Measurements from ENCODE around the gene MYCBPAP. TPM values are rescaled to one million over a fixed set of nuclear protein-coding genes. Genes with fewer than 3 reads are reported as not detected.

The MYCBPAP gene
- polyA plus RNA-seq, 2 donors = 0.05 to 0.22 TPM

DNA sequence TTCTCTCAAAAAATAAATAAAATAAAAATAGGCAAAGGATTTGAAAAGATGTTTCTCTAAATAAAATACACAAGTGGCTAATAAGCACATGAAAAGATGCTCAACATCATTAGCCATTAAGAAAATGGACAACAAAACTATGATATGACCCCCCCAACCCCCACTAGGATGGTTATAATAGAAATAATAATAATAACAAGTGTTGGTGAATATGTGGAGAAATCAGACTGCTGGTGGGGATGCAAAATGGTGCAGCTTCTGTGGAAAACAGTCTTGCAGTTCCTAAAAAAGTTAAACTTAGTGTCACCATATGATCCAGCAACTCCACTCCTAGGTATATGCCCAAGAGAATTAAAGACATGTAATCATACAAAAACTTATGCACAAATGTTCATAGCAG is 9.0 kb upstream of the MYCBPAP start:
- H3K4me3 ChIP-seq (ENCODE audit: low read depth in 1 of 2, low read length in 2 of 2) = no peak overlapping the region
- H3K27ac ChIP-seq (ENCODE audit: low read depth in 2 of 2, low read length in 1 of 2) = no peak overlapping the region
- H3K27me3 ChIP-seq (ENCODE audit: control insufficient read depth in 1 of 2, insufficient read depth in 2 of 2, low read length in 2 of 2) = no peaks in the 10 kb centered on the region
- H3K36me3 ChIP-seq (ENCODE audit: control insufficient read depth in 2 of 2, insufficient read depth in 2 of 2, low read length in 1 of 2) = no peaks in the 10 kb centered on the region
- no peaks in the 10 kb centered on the region for H3K9me3 ChIP-seq (ENCODE audit: control insufficient read depth in 2 of 2, insufficient read depth in 1 of 2, low read depth in 1 of 2, low read length in 1 of 2)
- no peaks in the 10 kb centered on the region for H3K4me1 ChIP-seq (ENCODE audit: control insufficient read depth in 2 of 2, insufficient read depth in 2 of 2, low read length in 1 of 2)

DNA sequence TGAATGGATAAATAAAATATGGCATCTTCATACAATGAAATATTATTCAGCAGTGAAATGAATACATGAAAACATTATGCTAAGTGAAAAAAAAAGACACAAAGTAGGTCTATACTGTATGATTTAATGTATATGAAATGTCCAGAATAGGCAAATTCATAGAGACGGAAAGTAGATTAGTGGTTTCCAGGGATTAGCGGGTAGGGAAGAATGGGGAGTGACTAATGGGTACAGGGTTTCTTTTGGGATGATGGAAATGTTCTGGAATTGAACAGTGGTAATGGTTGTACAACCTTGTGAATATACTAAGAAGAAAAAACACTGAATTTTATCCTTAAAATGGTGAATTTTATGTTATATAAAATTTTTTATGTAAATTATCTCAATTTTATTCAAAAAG is 8.5 kb upstream of the MYCBPAP start:
- H3K9me3 ChIP-seq (ENCODE audit: control insufficient read depth in 2 of 2, insufficient read depth in 1 of 2, low read depth in 1 of 2, low read length in 1 of 2) = no peaks in the 10 kb centered on the region
- no peaks in the 10 kb centered on the region for H3K4me1 ChIP-seq (ENCODE audit: control insufficient read depth in 2 of 2, insufficient read depth in 2 of 2, low read length in 1 of 2)
- no peak overlapping the region for H3K4me3 ChIP-seq (ENCODE audit: low read depth in 1 of 2, low read length in 2 of 2)
- H3K36me3 ChIP-seq (ENCODE audit: control insufficient read depth in 2 of 2, insufficient read depth in 2 of 2, low read length in 1 of 2) = no peaks in the 10 kb centered on the region
- 97 to 98% methylated on average over 2 of the region's 2 CpGs for WGBS, 2 donors
- no peaks in the 10 kb centered on the region for H3K27me3 ChIP-seq (ENCODE audit: control insufficient read depth in 1 of 2, insufficient read depth in 2 of 2, low read length in 2 of 2)
- no peak overlapping the region for H3K27ac ChIP-seq (ENCODE audit: low read depth in 2 of 2, low read length in 1 of 2)

DNA sequence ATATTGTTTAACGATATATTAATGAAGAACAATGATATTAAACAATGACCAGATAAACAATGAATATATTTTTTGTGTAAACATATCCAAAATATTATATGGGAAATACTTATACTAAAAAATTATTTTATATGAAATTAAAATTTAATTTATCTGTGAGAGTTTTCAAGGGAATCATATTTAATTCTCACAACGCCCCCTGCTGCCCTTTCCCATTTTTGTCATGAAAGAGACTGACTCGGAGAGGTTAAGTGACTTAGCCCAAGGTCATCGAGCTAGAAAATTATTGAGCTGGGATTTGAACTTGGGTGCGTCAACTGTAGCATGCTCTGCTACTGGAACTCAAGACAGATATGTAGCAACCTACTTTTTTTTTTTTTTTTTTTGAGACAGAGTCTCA is 7.2 kb upstream of the MYCBPAP start:
- 29 to 37% methylated on average over 5 of the region's 5 CpGs for WGBS, 2 donors
- H3K36me3 ChIP-seq (ENCODE audit: control insufficient read depth in 2 of 2, insufficient read depth in 2 of 2, low read length in 1 of 2) = no peaks in the 10 kb centered on the region
- H3K27me3 ChIP-seq (ENCODE audit: control insufficient read depth in 1 of 2, insufficient read depth in 2 of 2, low read length in 2 of 2) = no peaks in the 10 kb centered on the region
- H3K4me1 ChIP-seq (ENCODE audit: control insufficient read depth in 2 of 2, insufficient read depth in 2 of 2, low read length in 1 of 2) = peaks cover 0 to 3% of the 10 kb centered on the region in 2 donors
- no peak overlapping the region for H3K4me3 ChIP-seq (ENCODE audit: low read depth in 1 of 2, low read length in 2 of 2)
- H3K9me3 ChIP-seq (ENCODE audit: control insufficient read depth in 2 of 2, insufficient read depth in 1 of 2, low read depth in 1 of 2, low read length in 1 of 2) = no peaks in the 10 kb centered on the region
- no peak overlapping the region for H3K27ac ChIP-seq (ENCODE audit: low read depth in 2 of 2, low read length in 1 of 2)

DNA sequence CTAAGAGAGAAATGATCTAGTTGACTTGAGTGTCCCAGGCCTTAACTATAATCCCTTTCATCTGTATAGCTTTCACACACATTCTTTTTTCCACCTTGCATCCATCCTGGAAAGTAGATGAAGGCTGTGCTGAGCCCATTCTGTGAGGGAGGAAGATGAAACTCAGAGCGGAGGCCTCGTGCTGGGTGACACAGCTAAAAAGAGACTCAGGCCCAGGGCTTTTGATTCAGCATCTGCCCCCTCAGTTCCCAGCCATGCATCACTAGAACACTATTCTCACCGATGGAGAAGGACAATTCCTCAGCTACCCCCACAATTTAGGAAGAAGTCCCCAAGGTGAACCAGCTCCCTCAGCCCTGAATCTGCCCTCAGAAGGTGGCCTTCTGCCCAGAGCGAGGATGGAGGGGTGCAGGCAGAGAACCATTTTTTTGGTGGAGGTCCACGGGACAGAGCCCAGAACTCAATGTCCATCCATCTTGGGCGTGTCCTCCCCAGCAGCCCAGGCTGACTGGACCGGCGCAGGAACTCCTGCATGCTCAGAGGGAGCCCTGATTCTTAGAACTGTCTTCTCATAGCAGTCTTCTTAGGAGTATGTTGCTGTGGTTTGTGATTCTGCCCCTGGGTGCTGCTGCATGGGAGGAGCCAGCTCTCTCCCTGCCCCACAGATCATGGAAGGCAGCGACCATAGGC is 5.8 kb upstream of the MYCBPAP start:
- Histone ChIP-seq H3K4me3 (ENCODE audit: low read depth in 1 of 2, low read length in 2 of 2) (no peak overlapping the region), H3K27me3 (ENCODE audit: control insufficient read depth in 1 of 2, insufficient read depth in 2 of 2, low read length in 2 of 2) (no peaks in the 10 kb centered on the region), H3K27ac (ENCODE audit: low read depth in 2 of 2, low read length in 1 of 2) (no peak overlapping the region), H3K4me1 (ENCODE audit: control insufficient read depth in 2 of 2, insufficient read depth in 2 of 2, low read length in 1 of 2) (peaks cover 0 to 3% of the 10 kb centered on the region in 2 donors), H3K9me3 (ENCODE audit: control insufficient read depth in 2 of 2, insufficient read depth in 1 of 2, low read depth in 1 of 2, low read length in 1 of 2) (no peaks in the 10 kb centered on the region), H3K36me3 (ENCODE audit: control insufficient read depth in 2 of 2, insufficient read depth in 2 of 2, low read length in 1 of 2) (no peaks in the 10 kb centered on the region)
- 83 to 88% methylated on average over 9 of the region's 9 CpGs for WGBS, 2 donors

DNA sequence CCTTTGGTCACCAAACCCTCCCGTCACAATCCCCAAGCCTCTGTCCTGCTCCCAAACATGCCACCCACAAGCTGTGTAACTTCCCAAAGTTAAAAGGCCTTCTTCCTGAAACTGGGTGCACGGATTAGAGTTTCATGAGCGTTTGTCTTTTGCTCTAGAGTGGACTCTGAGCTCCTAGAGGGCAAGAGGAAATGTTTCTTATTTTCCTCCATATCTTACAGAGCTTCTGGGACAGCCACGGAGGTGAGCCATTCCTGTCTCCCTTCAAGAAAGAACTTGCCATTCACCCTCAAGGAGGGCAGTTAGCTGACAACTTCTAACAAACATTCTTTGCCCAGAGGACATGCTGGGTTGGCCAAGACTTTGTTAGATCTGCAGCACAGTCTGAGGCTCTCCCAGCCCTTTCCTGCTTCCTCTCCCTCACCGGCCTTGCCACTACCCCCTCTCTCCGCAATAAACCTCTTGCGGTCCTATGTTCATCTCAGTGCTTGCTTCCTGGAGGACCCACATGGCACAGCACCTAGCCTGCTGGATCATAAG is 2.6 kb upstream of the MYCBPAP start:
- Histone ChIP-seq H3K36me3 (ENCODE audit: control insufficient read depth in 2 of 2, insufficient read depth in 2 of 2, low read length in 1 of 2) (no peaks in the 10 kb centered on the region), H3K4me1 (ENCODE audit: control insufficient read depth in 2 of 2, insufficient read depth in 2 of 2, low read length in 1 of 2) (peaks cover 0 to 6% of the 10 kb centered on the region in 2 donors), H3K27ac (ENCODE audit: low read depth in 2 of 2, low read length in 1 of 2) (no peak overlapping the region), H3K9me3 (ENCODE audit: control insufficient read depth in 2 of 2, insufficient read depth in 1 of 2, low read depth in 1 of 2, low read length in 1 of 2) (no peaks in the 10 kb centered on the region), H3K27me3 (ENCODE audit: control insufficient read depth in 1 of 2, insufficient read depth in 2 of 2, low read length in 2 of 2) (no peaks in the 10 kb centered on the region), H3K4me3 (ENCODE audit: low read depth in 1 of 2, low read length in 2 of 2) (no peak overlapping the region)
- WGBS, 2 donors = 40 to 45% methylated on average over 7 of the region's 7 CpGs

DNA sequence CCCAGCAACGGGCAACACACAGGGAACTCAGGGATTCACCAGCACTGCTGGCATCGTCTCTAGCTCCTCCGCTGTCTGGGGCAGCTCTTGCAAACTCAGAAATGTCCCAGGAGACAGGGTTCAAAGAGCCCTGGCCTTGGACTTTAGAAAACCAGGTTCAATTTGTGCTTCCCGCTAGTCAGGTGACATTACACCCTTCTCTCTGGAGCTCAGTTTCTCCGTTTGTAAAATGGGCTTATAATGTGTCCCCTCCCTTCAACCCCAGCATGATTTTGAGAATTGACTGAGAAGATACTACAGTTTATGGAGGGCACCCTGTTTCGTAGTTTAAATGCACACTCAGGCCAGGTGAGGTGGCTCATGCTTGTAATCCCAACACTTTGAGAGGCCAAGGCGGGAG is 1.9 kb upstream of the MYCBPAP start:
- Histone ChIP-seq H3K27ac (ENCODE audit: low read depth in 2 of 2, low read length in 1 of 2) (no peak overlapping the region), H3K27me3 (ENCODE audit: control insufficient read depth in 1 of 2, insufficient read depth in 2 of 2, low read length in 2 of 2) (no peaks in the 10 kb centered on the region), H3K4me3 (ENCODE audit: low read depth in 1 of 2, low read length in 2 of 2) (no peak overlapping the region), H3K4me1 (ENCODE audit: control insufficient read depth in 2 of 2, insufficient read depth in 2 of 2, low read length in 1 of 2) (peaks cover 0 to 6% of the 10 kb centered on the region in 2 donors), H3K36me3 (ENCODE audit: control insufficient read depth in 2 of 2, insufficient read depth in 2 of 2, low read length in 1 of 2) (no peaks in the 10 kb centered on the region), H3K9me3 (ENCODE audit: control insufficient read depth in 2 of 2, insufficient read depth in 1 of 2, low read depth in 1 of 2, low read length in 1 of 2) (no peaks in the 10 kb centered on the region)
- WGBS, 2 donors = 76% methylated on average over 7 of the region's 7 CpGs

DNA sequence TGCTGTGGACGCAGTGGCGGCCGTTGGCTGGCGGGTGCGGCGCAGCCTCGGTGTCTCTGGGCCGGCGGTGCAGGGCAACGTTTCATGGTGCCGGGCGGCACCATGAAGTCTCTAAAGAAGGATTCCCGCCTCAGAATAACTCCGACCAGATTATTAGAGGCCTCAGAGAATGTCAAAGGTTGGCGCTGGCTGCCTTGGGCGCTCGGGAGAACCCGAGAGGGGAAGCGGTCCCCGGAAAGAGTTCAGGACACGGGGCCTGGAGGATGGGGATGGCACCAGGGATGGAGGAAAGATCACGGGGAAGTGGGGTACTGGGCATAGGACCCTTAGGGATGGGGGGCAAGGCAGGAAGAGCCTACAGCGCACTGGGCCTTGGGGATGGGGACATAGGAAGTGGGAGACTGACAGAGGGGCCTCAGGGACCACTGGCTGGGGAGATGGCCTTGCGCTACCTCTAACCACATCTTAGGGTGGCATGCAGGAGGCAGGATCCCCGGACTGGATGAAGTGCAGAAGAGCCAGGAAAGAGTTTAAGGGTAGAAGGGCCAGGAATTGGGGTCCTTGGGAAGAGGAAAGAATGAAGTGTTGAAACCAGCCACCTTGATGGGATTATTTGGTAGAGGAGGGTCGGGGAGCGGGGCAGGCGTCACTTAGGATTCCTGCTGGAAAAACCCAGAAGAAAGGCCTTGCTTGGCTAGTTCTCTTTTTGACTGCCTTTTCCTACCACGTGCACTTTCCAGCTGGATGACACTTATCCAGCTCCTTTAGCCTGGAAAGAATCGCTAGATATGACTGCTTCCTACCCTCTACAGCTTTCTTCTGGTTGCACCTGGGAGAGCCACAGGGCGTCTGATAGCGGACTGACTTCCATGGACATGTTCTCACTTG is 578 bp downstream of the MYCBPAP start:
- H3K9me3 ChIP-seq (ENCODE audit: control insufficient read depth in 2 of 2, insufficient read depth in 1 of 2, low read depth in 1 of 2, low read length in 1 of 2) = no peaks in the 10 kb centered on the region
- H3K27ac ChIP-seq (ENCODE audit: low read depth in 2 of 2, low read length in 1 of 2) = peak overlapping the region in 1 of 2 donors; percentile 35
- no peaks in the 10 kb centered on the region for H3K27me3 ChIP-seq (ENCODE audit: control insufficient read depth in 1 of 2, insufficient read depth in 2 of 2, low read length in 2 of 2)
- peak overlapping the region; percentile 53 to 55 for H3K4me3 ChIP-seq (ENCODE audit: low read depth in 1 of 2, low read length in 2 of 2)
- H3K36me3 ChIP-seq (ENCODE audit: control insufficient read depth in 2 of 2, insufficient read depth in 2 of 2, low read length in 1 of 2) = no peaks in the 10 kb centered on the region
- WGBS, 2 donors = 32 to 39% methylated on average over 32 of the region's 32 CpGs
- H3K4me1 ChIP-seq (ENCODE audit: control insufficient read depth in 2 of 2, insufficient read depth in 2 of 2, low read length in 1 of 2) = peaks cover 0 to 6% of the 10 kb centered on the region in 2 donors

DNA sequence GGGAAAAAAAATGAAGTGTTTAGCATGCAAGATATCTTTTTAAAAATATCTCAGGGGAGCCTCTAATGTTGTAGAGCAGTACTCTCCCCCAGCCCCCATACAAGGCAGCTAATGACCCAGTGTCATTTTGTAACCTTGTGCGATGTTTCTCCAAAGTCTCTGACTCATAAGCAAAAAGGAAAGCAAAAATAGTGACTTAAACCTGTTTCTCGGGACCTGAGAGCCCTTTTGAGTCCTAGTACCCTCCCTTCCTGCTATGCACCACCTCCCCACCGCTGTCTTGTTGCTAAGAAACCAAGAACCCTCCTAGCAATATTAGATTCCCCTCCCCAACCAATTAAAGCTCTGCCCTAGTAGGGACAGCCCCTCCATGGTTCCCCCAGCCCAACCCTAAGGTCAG is 2.8 kb downstream of the MYCBPAP start:
- H3K4me1 ChIP-seq (ENCODE audit: control insufficient read depth in 2 of 2, insufficient read depth in 2 of 2, low read length in 1 of 2) = peaks cover 0 to 4% of the 10 kb centered on the region in 2 donors
- H3K27ac ChIP-seq (ENCODE audit: low read depth in 2 of 2, low read length in 1 of 2) = no peak overlapping the region
- H3K9me3 ChIP-seq (ENCODE audit: control insufficient read depth in 2 of 2, insufficient read depth in 1 of 2, low read depth in 1 of 2, low read length in 1 of 2) = no peaks in the 10 kb centered on the region
- H3K36me3 ChIP-seq (ENCODE audit: control insufficient read depth in 2 of 2, insufficient read depth in 2 of 2, low read length in 1 of 2) = no peaks in the 10 kb centered on the region
- H3K4me3 ChIP-seq (ENCODE audit: low read depth in 1 of 2, low read length in 2 of 2) = no peak overlapping the region
- 13 to 18% methylated on average over 3 of the region's 3 CpGs for WGBS, 2 donors
- H3K27me3 ChIP-seq (ENCODE audit: control insufficient read depth in 1 of 2, insufficient read depth in 2 of 2, low read length in 2 of 2) = no peaks in the 10 kb centered on the region

DNA sequence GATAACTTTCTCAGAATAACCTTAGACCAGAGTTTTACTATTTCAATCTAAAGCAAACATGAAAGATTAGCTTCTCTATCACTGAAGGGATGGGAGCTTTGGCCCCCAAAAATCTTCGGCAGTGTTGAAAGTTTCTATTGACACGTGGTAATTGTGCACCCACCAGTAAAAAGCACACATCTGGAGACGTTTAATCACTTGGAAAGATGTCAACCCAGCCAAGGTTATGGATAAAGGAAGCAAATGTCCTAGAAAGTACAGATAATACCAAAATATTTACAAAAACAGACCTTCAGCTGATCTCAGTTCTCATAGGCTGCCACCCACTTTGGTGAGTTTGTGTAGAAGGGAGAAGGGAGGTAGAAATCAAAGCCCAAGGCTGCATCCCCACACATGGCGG is 5.3 kb downstream of the MYCBPAP start:
- H3K27ac ChIP-seq (ENCODE audit: low read depth in 2 of 2, low read length in 1 of 2) = no peak overlapping the region
- no peak overlapping the region for H3K4me3 ChIP-seq (ENCODE audit: low read depth in 1 of 2, low read length in 2 of 2)
- H3K36me3 ChIP-seq (ENCODE audit: control insufficient read depth in 2 of 2, insufficient read depth in 2 of 2, low read length in 1 of 2) = no peaks in the 10 kb centered on the region
- H3K4me1 ChIP-seq (ENCODE audit: control insufficient read depth in 2 of 2, insufficient read depth in 2 of 2, low read length in 1 of 2) = peaks cover 0 to 4% of the 10 kb centered on the region in 2 donors
- H3K27me3 ChIP-seq (ENCODE audit: control insufficient read depth in 1 of 2, insufficient read depth in 2 of 2, low read length in 2 of 2) = no peaks in the 10 kb centered on the region
- 60 to 76% methylated on average over 4 of the region's 4 CpGs for WGBS, 2 donors
- H3K9me3 ChIP-seq (ENCODE audit: control insufficient read depth in 2 of 2, insufficient read depth in 1 of 2, low read depth in 1 of 2, low read length in 1 of 2) = no peaks in the 10 kb centered on the region
